Uterus (tissue), 2 donors: Measurements from ENCODE around the gene CAMTA1.

ENCODE experiments used
- POLR2A ChIP-seq, 2 donors: fragments of 450-650 bp; IDR thresholded peaks; one replicate each; pipeline ENCODE4 v1.6.1; 2016; ENCODE audit warnings: antibody characterized with exemption in 2 of 2, mild to moderate bottlenecking in 1 of 2, moderate library complexity in 1 of 2
- TF ChIP-seq, protein P1 (sequence below), 4 experiments: fragments of 200-600 bp in 2 of 4; fragments of 450-650 bp in 2 of 4; sonication (generic) in 2 of 4; IDR thresholded peaks; one replicate each; pipeline ENCODE4 v1.5.1; 2016 to 2019; ENCODE audit warnings: antibody characterized with exemption in 4 of 4, mild to moderate bottlenecking in 2 of 4, moderate library complexity in 1 of 4

DNA sequence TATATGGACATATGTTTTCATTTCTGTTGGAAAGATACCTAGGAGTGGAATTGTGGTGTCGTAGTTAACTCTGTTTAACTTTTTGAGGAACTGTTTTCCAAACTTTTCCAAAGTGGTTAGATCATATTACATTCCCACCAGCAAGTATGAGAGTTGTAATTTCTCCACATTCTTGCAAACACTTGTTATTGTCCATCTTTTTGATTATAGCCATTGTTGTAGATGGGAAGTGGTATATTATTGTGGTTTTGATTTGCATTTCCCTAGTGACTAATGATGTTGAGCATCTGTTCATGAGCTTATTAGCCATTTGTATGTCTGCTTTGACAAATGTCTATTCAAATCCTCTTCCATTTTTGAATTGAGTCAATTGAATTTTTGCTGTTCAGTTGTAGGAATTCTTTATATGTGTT is 19.8 kb downstream of the CAMTA1 start:
- TF ChIP-seq, protein P1, sequence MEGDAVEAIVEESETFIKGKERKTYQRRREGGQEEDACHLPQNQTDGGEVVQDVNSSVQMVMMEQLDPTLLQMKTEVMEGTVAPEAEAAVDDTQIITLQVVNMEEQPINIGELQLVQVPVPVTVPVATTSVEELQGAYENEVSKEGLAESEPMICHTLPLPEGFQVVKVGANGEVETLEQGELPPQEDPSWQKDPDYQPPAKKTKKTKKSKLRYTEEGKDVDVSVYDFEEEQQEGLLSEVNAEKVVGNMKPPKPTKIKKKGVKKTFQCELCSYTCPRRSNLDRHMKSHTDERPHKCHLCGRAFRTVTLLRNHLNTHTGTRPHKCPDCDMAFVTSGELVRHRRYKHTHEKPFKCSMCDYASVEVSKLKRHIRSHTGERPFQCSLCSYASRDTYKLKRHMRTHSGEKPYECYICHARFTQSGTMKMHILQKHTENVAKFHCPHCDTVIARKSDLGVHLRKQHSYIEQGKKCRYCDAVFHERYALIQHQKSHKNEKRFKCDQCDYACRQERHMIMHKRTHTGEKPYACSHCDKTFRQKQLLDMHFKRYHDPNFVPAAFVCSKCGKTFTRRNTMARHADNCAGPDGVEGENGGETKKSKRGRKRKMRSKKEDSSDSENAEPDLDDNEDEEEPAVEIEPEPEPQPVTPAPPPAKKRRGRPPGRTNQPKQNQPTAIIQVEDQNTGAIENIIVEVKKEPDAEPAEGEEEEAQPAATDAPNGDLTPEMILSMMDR (IDR thresholded peaks at IDR 0.05), result no peak
- no peak for TF ChIP-seq POLR2A (IDR thresholded peaks at IDR 0.05)
